GM19468 (cell line): ENCODE measurements around the gene PTEN.
"Not testable (repeated sequence)": the region's sequence is repeated elsewhere in the genome, so short reads cannot be mapped to it uniquely, and the experiment has no call there.

Source experiments
- ATAC-seq: cut with Tn5 transposase; IDR thresholded peaks from one replicate; pipeline ENCODE4 v1.9.1; 2021; ENCODE audit warnings: mild to moderate bottlenecking, moderate library complexity, moderate number of reproducible peaks; ENCODE audit not compliant: unreplicated experiment; ENCODE audit errors: extremely low read depth

The PTEN gene

DNA sequence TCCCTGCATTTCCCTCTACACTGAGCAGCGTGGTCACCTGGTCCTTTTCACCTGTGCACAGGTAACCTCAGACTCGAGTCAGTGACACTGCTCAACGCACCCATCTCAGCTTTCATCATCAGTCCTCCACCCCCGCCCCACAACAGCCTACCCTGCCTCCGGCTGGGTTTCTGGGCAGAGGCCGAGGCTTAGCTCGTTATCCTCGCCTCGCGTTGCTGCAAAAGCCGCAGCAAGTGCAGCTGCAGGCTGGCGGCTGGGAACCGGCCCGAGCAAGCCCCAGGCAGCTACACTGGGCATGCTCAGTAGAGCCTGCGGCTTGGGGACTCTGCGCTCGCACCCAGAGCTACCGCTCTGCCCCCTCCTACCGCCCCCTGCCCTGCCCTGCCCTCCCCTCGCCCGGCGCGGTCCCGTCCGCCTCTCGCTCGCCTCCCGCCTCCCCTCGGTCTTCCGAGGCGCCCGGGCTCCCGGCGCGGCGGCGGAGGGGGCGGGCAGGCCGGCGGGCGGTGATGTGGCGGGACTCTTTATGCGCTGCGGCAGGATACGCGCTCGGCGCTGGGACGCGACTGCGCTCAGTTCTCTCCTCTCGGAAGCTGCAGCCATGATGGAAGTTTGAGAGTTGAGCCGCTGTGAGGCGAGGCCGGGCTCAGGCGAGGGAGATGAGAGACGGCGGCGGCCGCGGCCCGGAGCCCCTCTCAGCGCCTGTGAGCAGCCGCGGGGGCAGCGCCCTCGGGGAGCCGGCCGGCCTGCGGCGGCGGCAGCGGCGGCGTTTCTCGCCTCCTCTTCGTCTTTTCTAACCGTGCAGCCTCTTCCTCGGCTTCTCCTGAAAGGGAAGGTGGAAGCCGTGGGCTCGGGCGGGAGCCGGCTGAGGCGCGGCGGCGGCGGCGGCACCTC is at the start of gene PTEN, which contains the start of gene KLLN:
TSS of gene PTEN (plus strand) at position 573 of the 891 bp plus-strand sequence. CDS start 845 bp downstream, outside the sequence.
TSS of gene KLLN (minus strand) at position 481 of the 891 bp plus-strand sequence. CDS start 1,046 bp downstream, outside the sequence.
- ATAC-seq: peak; percentile 23

DNA sequence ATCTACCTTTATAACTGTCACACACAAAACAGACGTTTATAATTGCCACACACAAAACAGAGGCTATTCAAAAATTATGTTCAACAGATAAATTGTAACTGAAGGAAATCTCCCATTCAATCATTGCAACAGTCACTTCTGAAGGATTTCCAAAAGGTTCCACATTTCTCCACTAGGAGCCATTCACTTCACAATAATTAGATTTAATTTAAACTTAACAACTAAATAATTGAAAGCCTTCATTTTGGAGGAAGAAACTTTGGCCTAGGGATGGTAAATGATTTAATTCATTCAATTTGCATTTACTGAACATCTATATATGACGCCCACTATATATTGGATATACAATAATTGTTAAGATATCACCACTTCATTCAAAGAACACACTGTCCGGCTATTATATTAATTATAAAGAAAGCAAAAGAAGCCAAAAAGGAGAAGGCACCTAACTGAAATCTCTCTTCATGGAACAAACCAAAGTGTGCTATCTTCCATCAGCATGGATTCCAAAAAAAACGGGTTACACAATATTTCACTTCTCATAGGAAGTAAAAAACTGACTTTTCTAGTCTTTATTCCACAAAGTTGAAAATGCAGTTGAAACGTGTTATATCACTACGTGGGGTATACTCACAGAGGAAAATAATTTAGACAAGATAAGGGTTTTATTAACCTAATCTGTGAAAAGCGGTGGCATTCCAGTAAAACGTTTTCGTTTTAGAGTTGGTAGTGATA is 47.1 kb upstream of the PTEN start:
- ATAC-seq: no peak

DNA sequence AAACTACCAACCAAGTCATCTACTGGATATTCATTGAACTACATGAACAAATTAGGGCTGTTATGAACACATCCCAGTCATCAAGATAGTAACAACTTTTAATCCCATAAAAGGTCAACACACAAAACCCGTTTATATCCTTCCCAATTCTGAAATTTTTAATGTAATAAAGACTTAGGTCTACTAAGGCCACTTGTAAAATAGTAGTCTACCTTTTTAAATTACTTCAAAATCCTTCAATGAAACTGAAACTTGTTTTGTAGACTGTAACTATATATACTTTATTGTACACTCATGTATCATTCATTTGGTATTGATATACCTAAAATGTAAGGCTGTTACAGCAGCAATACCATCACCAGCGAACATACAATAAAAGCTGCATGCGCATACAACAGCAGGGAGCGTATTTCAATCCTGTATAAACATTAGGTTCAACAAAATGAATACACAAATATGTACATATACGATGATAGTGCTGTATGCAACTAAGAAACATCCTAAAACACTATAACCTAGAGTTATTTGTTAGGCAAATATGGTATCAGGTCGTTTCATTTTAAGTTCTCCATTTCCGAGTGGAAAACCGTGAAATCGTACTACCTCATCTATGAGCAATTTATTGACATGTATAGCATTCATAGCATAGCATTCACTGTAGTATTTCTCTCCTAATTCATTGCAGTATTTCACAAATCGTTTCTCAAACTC is 46.4 kb upstream of the PTEN start:
- ATAC-seq: no peak

DNA sequence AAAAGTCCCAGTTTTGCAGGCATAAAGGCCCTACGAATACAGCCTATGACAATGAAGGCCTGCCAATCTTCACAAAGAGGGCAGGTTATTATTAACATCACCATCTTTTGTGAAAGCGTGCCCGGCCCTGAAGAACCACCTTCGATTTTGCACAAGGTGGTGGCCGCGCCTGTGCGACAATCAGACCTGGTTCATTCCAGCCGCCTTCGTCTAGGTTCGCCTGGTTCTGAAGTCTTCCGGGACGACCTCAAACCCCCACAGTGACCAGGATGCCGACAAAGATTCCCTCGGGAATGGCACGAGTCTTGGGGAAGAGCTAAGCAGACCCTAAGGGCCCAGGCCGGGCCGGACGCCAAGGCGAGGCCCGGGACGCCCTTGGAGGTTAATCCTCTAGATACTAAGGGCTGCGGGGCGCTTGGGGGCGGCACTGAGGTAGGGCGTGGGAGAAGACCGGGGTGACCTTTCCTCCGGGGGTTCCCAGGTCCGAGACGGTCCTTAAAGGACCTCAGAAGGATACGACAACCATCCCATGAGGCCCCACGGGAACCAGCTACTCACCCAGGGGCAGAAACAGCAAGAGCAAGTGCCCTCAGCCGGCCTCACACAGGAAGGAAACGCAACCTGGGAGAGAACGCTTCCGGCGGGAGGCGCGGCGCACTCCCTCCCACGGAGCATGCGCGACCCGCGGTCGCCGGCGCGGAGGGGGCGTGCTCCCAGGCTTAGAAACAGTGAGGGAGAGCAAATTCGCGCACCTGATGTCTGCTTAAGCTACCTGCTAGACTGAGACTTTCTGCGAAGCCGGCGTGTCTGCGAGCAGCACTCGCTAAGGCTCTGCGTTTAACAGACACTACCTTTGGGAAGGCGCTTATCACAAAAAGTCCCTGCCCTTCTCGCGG is 45.6 kb upstream of the PTEN start, which contains the start of gene ATAD1:
TSS of gene ATAD1 (minus strand) at position 618 of the 896 bp plus-strand sequence. CDS start 3,627 bp downstream, outside the sequence.
- ATAC-seq: peak; percentile 74

DNA sequence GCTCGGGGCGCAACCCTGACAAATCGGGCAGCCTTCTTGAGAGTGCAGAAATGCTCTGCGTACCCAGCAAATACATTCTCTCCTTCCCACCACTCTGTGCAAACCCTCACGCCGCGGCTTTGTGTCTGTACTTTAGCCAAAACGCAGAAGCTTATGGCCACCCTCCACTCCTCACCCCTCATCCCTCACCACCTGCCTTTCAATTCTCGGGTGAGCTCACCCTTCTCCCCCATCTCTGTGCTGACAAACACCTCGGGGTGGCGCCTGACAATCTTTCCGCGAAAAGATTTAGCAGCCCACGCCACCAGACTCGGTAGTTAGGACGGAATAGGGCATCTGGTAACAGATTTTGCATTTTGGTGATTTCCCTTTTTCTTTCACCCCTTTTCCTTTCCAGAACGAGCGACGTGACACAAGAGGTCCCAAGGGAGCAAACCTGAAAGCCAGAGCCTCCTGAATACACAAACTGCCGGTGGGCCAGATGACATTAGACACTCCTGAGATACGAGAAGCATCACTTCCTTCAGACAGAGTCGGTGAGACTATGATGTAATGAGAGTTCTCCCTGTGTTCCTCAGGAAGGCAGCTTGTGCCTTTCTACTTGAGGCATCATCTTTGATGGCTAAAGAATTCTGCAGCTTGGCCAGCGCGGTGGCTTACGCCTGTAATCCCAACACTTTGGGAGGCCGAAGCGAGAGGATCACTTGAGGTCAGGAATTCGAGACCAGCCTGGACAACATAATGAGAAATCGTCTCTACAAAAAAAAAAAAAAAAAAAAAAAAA is 44.7 kb upstream of the PTEN start:
- ATAC-seq: no peak

DNA sequence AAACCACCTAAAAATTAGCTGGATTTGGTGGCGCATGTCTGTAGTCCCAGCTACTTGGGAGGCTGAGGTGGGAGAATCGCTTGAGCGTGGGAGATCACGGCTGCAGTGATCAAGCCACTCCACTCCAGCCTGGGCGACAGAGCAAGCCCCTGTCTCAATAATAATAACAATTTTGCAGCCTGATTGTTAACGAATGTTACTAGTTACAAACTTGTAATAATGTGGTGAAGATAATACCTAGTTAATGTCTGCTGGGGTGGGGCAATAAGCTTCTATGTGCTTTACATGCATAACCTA is 44.2 kb upstream of the PTEN start:
- no peak for ATAC-seq

DNA sequence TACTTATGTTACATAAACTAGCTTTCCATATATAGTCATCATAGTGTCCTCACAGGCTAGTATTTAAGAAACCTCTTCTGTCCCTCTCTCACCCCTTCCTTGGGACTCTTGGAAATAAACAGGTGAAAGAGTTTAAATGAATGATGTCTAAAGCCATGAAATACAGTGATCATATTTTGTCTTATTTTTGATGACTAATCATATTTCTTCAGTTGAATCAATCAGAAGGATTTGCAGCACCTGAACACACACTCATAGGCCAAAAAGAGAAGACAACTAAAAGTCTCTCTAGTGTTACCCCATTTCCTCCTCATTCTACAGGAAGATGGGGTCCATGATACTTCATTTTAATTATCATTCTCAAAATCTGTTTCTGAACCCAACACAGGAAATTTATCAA is 36.8 kb upstream of the PTEN start:
- ATAC-seq: no peak

DNA sequence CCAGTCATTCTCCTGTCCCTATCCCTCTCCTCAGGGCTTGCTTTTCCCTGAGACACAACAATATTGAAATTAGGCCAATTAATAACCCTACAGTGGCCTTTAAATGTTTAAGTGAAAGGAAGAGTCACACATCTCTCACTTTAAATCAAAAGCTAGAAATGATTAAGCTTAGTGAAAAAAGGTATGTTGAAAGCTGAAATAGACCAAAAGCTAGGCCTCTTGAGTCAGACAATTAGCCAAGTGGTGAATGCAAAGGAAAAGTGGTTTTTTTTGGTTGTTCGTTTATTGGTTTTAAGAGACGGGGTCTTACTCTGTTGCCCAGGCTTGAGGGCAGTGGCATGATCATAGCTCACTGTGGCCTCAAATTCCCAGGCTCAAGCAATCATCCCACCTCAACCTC is 35.7 kb upstream of the PTEN start:
- no peak for ATAC-seq

DNA sequence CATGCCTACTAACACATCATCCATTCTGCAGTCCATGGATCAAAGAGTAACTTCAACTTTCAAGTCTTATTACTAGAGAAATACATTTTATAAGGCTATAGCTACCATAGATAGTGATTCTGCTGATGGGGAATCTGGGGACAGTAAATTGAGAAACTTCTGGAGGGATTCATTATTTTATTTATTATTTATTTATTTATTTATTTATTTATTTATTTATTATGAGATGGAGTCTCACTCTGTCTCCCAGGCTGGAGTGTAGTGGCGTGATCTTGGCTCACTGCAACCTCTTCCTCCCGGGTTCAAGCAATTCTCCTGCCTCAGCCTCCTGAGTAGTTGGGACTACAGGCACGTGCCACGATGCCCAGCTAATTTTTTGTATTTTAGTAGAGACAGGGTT is 34.4 kb upstream of the PTEN start:
- ATAC-seq: not testable (repeated sequence)

DNA sequence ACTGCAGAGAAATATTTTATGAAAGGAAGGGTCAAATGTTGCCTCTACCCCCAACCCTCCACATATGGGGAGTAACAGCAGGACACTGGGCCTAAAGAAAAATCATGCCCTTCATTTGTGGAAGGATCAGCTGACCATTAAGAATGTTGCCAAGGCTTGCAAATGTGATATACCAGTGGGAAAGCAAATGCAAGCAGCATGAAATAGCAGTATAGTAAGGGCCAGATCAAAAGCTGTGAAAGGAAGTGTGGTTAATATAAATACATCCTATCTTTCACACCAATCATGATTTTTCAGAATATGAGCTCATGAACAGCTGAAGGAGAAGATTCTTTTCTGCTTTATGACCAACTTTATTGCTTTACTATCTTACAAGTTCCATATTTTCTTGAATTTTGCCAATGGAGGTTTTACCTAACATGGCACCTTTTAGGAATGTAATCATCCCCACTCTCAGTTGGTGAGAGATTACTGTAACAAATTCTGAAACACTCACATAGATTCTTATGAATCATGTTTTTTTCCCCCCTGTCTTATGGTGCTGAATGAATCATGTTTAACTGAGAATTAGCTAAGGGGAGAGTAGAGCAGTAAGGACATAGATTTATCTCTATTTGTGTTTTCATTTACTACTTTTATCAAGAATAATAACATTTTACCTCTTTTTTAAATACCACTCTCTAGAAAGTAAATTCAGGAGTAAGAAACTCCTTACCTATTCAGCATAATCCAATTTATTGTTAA is 33.3 kb upstream of the PTEN start:
- no peak for ATAC-seq

DNA sequence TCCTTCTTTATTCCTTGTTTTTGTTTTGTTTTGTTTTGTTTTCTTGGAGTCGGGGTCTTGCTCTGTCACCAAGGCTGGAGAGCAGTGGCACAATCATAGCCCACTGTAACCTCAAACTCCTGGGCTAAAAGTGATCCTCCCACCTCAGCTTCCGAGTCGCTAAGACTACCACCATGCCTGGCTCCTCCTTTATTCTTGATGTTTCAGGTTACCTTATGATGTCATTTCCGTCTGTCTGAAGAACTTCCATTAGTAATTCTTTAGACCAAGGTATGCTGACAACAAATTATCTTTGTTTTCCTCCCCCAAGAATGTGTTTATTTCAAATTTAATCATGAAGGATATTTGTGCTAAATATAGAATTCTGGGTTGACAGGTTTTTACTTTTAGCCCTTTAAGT is 27.3 kb upstream of the PTEN start:
- no peak for ATAC-seq

DNA sequence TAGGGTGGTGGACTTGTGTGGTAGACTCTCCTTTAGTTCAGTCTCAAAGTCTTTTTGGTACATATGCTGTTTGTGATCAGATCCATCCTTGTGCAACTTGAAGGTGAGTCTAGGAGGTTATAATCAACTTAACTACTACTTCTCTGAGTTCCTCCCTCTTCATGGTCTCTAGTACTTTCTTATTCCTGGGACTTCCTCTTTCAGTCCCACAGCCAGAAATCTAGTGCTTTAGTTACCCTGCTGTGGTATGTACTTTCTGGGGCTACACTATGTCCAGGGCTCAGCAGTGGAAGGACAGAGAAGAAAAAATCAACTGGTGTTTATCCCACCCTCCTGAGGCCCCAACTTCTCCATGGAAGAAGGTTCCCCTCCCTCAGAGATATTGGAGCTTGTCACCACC is 26.0 kb upstream of the PTEN start:
- ATAC-seq: no peak

DNA sequence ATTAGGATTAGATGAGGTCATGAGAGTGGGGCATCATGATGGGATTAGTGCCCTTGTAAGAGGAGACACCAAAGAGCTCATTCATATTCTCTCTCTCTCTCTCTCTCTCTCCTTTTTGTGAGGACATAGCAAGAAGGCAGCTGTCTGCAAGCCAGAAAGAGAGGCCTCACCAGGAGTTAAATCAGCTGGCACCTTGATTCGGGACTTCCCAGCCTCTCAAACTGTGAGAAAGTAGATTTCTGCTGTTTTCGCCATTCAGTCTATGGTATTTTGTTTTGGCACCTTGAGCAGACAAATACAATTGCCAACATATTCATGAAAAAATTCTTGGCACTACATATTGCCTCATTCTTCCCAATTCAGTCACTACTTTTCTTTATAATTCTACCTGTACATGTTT is 24.8 kb upstream of the PTEN start:
- no peak for ATAC-seq

DNA sequence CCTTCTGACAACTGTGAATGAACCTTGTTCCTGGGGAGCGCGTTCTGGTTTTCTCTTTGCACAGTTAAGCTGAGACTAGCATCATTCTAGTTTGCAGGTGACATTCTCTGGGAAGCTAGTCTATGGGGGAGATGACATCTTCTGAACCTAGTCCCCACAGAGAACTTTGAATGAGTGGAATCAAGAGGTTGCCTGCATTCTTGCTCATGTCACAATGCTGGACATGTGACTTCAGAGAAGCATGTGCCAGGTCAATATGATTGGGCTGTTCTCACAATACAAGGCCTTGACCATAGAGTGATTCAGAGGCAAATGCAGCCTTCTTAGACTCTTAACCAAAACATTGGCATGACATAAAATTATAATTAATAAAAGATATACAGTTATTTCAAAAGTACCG is 22.2 kb upstream of the PTEN start:
- ATAC-seq: no peak

DNA sequence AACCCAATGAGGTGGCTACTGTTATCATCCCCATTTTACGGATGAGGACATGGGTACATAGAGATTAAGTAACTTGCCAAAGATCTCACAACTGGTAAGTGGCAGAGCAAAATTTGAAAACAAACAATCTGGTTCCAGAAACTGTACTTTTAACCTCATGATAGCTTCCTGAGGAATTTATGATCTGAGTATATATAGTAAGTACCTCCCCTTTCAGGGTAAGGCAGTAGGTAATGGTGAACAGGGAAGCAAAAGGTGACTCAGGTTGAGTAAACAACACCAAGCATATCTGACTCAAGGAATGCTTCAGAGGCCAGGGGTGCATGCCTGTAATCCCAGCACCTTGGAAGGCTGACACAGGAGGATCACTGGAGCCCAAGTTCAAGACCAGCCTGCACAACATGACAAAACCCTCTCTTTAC is 21.2 kb upstream of the PTEN start:
- ATAC-seq: no peak

DNA sequence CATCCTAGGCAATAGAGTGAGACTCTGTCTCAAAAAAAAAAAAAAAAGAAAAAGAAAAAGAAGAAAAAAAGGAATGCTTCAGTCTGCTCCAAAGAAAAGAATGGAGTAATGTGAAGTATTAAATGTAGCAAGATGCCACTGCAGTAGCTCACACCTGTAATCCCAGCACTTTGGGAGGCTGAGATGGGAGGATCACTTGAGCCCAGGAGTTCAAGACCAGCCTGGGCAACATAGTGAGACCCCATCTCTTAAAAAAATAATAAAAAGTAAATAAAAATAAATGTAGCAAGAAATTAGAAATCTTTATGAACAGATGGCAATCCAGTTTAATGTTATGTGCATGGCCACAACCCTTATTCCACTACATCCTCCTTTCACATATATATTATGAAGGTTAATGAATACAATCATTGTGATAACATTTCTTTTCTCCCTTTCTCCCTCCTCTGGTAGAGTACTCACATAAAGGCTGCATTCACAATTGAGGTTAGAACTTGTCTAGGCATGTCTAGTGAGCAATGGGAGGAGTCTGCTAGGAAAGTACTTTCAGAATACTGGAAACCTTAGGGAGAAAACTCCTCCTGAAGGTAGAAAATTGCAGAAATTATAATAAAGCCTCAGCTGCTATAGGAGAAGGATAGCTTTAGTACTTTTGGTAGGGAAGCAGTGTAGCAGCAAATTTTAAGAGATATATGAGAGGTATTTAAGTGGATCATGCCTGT is 20.5 kb upstream of the PTEN start:
- ATAC-seq: no peak

DNA sequence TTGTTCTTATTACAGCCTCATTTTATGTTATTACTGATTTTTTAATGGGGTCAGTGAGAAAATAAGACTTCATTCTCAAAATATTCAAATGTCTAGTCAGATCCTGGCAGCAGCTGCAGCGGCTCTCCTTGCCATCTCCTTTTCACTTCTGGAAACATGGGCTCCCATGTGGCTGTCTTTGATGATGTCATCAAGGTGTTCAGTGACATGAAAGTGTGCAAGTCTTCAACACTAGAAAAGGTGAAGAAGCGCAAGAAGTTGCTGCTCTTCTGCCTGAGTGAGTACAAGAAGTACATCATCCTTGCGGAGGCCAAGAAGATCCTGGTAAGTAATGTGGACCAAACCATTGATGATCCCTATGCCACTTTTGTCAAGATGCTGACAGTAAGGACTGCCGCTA is 19.7 kb upstream of the PTEN start:
- no peak for ATAC-seq
